PFSK-1 (cell line): Measurements from ENCODE around the gene CBX8.

Experiments used
- FOXP2 ChIP-seq: optimal IDR thresholded peaks from 2 replicates; pipeline ENCODE3; 2011; ENCODE audit warnings: borderline replicate concordance, control low read depth, inconsistent platforms; ENCODE audit not compliant: insufficient read depth; ENCODE audit errors: extremely low read length, extremely low read depth
- POLR2AphosphoS5 ChIP-seq: IDR thresholded peaks from 2 replicates; pipeline ENCODE4 v1.6.1; 2012; ENCODE audit warnings: low read depth, mild to moderate bottlenecking, control low read depth, low read length, moderate library complexity
- REST ChIP-seq, 2 experiments: IDR thresholded peaks; 2 replicates each; pipeline versions ENCODE4 v1.6.1 to v1.8.0; 2011 to 2012; ENCODE audit warnings: low read depth in 2 of 2, low read length in 2 of 2, control low read depth in 1 of 2, inconsistent platforms in 1 of 2, mild to moderate bottlenecking in 1 of 2, moderate library complexity in 1 of 2; ENCODE audit not compliant: insufficient read depth in 1 of 2
- SIN3A ChIP-seq: IDR thresholded peaks from 2 replicates; pipeline ENCODE4 v1.6.1; 2012; ENCODE audit warnings: mild to moderate bottlenecking, low read length, moderate library complexity, borderline replicate concordance; ENCODE audit not compliant: insufficient read depth
- TAF1 ChIP-seq: IDR thresholded peaks from 2 replicates; pipeline ENCODE4 v1.6.1; 2012; ENCODE audit warnings: low read length, control low read depth, borderline replicate concordance; ENCODE audit not compliant: insufficient read depth

Gene CBX8

DNA sequence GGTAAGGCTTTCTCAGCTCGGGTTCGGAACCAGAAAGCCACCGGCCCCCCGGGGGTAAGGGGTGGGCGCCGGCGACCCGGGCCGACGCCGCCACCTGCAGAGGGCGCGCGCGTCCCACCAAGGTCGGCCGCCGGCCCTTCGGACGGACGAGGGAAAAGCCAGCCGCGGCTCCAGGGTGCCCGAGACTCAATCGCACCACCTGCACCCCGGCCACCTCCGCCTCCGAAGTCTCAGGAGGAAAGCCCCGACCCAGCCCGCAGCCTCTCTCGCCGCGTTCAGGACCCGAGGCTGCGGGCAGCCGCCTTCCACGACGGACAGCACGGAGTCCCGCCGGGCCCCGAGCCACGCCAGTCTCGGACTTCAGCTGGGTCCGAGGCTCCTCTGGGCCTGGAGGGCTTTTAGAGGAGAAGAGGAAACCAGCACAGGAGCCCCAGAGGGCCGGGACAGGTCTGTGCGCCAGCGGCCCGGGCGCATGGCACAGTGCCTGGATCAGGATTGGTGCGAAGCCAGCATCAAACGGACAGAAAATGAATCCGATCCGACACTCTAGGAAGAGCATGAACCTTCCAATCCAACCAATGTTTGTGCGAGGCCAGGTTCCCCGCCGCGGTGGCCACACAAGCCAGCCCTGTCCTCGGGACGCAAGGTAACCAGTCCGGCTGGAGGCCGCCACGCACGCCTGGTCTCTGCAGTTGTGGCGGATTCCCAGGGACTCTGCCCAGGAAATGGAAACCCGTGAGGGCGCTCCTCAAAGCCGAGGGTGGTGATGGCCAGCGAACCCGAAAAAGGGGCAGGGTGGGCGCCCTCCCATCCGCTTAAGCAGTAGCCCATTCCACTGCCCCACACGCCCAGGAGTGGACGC, 6.7 kb downstream of the CBX8 start:
- peak; percentile 24 for TF ChIP-seq FOXP2
- no peak for TF ChIP-seq SIN3A
- TF ChIP-seq TAF1: no peak
- TF ChIP-seq REST (IDR thresholded peaks at IDR 0.05; ENCODE audit: insufficient read depth in 1 of 2, low read depth in 2 of 2, low read length in 2 of 2): no peak
- TF ChIP-seq POLR2AphosphoS5: no peak

DNA sequence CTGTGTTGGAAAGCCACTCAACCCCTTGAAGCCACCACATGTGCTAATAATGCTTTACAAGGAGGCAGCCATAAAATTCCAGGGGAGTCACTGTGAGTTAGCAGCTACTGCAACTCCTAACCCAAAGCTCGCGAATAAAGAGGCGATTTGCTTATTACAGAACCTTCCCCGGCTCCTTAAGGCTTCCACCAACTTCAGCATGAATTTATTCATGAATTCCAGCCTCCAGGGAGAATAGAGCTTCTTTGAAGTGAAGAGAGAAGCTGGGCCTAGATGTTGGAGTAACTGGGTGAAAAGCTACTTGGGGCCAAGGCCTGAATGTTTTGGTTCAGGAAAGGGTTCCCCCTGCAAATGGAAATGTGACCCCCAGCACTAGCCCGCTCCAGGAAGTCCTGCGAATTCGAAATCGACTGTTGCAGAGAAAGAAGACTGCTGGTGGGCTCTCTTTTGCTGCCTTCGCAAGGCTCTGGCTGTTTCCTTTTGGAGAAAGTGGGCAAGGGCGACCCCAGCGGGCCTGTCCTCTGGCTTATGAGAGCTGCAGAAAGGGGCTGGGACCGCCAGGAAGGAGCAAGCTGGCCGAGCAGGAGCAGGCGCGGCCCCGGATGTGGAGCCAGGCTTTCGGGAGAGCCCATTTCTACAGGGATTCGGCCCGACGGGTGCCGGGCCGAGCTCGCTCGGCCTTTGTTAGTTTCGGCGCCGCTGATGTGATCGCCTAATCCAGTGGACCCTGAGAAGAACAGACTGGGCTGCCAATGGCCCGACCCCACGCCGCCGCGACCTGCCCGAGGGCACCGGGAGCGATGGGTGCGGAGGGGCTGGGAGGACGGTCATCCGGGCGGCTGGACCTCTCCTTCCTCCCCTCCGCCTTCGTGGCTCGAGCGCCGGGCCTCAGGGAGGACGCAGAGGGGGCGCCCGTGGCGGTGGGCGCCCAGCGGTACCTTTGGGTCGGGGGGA, 7.6 kb downstream of the CBX8 start:
- TF ChIP-seq TAF1 (no peak), SIN3A (no peak), REST (IDR thresholded peaks at IDR 0.05; ENCODE audit: insufficient read depth in 1 of 2, low read depth in 2 of 2, low read length in 2 of 2) (no peak), POLR2AphosphoS5 (no peak), FOXP2 (no peak)

DNA sequence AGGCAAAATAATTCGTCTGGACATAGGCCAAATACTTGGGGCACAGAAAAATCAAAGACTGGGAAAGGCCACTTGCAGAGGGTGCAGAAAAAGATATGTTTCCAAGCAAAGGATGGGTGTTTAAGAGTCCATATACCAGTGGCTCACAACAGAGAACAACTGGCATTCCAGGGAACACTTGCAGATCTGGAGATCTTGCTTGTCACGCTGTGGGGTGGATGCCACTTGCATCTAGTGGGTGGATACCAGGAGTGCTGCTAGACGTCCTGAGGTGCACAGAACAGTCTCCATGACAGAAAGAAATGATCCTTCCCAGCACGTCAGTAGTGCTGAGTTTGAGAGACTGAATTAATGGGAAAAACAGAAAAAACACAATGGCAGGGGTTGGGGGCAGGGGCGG, 8.4 kb downstream of the CBX8 start:
- no peak for TF ChIP-seq SIN3A
- TF ChIP-seq POLR2AphosphoS5: no peak
- TF ChIP-seq TAF1: no peak
- TF ChIP-seq FOXP2: no peak
- TF ChIP-seq REST (IDR thresholded peaks at IDR 0.05; ENCODE audit: insufficient read depth in 1 of 2, low read depth in 2 of 2, low read length in 2 of 2): no peak

- no peak for TF ChIP-seq FOXP2
- TF ChIP-seq REST (IDR thresholded peaks at IDR 0.05; ENCODE audit: insufficient read depth in 1 of 2, low read depth in 2 of 2, low read length in 2 of 2): no peak
- TF ChIP-seq SIN3A: no peak
- no peak for TF ChIP-seq POLR2AphosphoS5
- no peak for TF ChIP-seq TAF1
These were observed 9.8 kb downstream of the CBX8 start for GRCh38 chr17:79786930-79787643.
